A549 (cell line): ENCODE measurements around the gene SCN9A. TPM values are rescaled to one million over a fixed set of nuclear protein-coding genes. Genes with fewer than 3 reads are reported as not detected.

ENCODE experiments used
- ATAC-seq, 2 experiments: fragments of 200-7000 bp in 1 of 2; fragments of >200 bp in 1 of 2; cut with Nextera tagmentation in 1 of 2; cut with Tn5 transposase in 1 of 2; 3 replicates each; pipeline versions ENCODE4 v1.8.0 to v1.9.1; 2018 to 2020; ENCODE audit warnings: mild to moderate bottlenecking in 1 of 2, moderate library complexity in 1 of 2
- CTCF ChIA-PET: fragments of 300-600 bp; sonication (Branson Sonifier 250); formaldehyde crosslinking; extraction: SDS; loops from one replicate; lab custom pipeline; 2021; ENCODE audit warnings: antibody characterized with exemption, inconsistent platforms; lab: Yijun Ruan, JAX
- POLR2A ChIA-PET: fragments of 350-600 bp; formaldehyde crosslinking; extraction: SDS; loops from one replicate; lab custom pipeline; 2021; ENCODE audit warnings: antibody characterized with exemption, inconsistent platforms; lab: Yijun Ruan, JAX
- DNase-seq, 2 experiments: peaks; one replicate each; pipeline versions ENCODE4 v3.0.0 to v3.0.0-alpha.2; 2011 to 2016; ENCODE audit warnings: low read depth in 1 of 2, low spot score in 1 of 2
- FAIRE-seq: peaks from 2 replicates; lab custom pipeline; 2011; peaks lifted over from hg19 to GRCh38; lab: Jason Lieb, UNC
- H3K27ac ChIP-seq, 2 experiments: fragments of >200 bp; sonication (Bioruptor Twin); formaldehyde crosslinking; 3 replicates each; pipeline ENCODE4 v1.5.1; 2016 to 2017
- H3K4me1 ChIP-seq: fragments of >200 bp; sonication (Bioruptor Twin); formaldehyde crosslinking; 3 replicates; pipeline ENCODE4 v1.6.1; 2016
- H3K4me2 ChIP-seq: fragments of >200 bp; sonication (Bioruptor Twin); formaldehyde crosslinking; 3 replicates; pipeline ENCODE4 v1.6.1; 2016
- H3K4me3 ChIP-seq: fragments of >200 bp; sonication (Bioruptor Twin); formaldehyde crosslinking; 3 replicates; pipeline ENCODE4 v1.5.1; 2016
- H3K9me3 ChIP-seq: fragments of >200 bp; sonication (Bioruptor Twin); formaldehyde crosslinking; 3 replicates; pipeline ENCODE4 v1.6.1; 2016
- BCL3 ChIP-seq: fragments of >200 bp; sonication (Bioruptor Twin); formaldehyde crosslinking; IDR thresholded peaks from 3 replicates; pipeline ENCODE4 v1.6.1; 2016
- BHLHE40 ChIP-seq: IDR thresholded peaks from 2 replicates; pipeline ENCODE4 v1.6.1; 2012; ENCODE audit warnings: low read depth, low read length, inconsistent platforms
- CTCF ChIP-seq: fragments of >200 bp; sonication (Bioruptor Twin); formaldehyde crosslinking; IDR thresholded peaks from 3 replicates; pipeline ENCODE4 v1.5.1; 2016
- EHMT2 ChIP-seq: fragments of 200-600 bp; sonication (generic); IDR thresholded peaks from 2 replicates; pipeline ENCODE4 v1.6.1; 2016; ENCODE audit warnings: antibody characterized with exemption, low read depth, mild to moderate bottlenecking, moderate library complexity
- ELK1 ChIP-seq: fragments of 150-350 bp; IDR thresholded peaks from 2 replicates; pipeline ENCODE4 v1.6.1; 2014; ENCODE audit warnings: low read depth, mild to moderate bottlenecking, low read length
- ESRRA ChIP-seq: fragments of 150-350 bp; IDR thresholded peaks from 2 replicates; pipeline ENCODE4 v1.6.1; 2014; ENCODE audit warnings: mild to moderate bottlenecking, low read length, borderline replicate concordance
- FOSB ChIP-seq: fragments of 250-450 bp; sonication (Bioruptor Pico); IDR thresholded peaks from 2 replicates; pipeline ENCODE4 v1.5.0; 2020; ENCODE audit warnings: mild to moderate bottlenecking, moderate library complexity
- FOSL2 ChIP-seq, 2 experiments: fragments of 450-650 bp in 1 of 2; fragments of >200 bp in 1 of 2; sonication (Bioruptor Twin) in 1 of 2; formaldehyde crosslinking; IDR thresholded peaks; 2 replicates each; pipeline versions ENCODE4 v1.5.0 to v1.6.1; 2016 to 2020; ENCODE audit warnings: mild to moderate bottlenecking in 1 of 2, moderate library complexity in 1 of 2
- HEYL ChIP-seq: fragments of 250-450 bp; sonication (Bioruptor Pico); IDR thresholded peaks from 2 replicates; pipeline ENCODE4 v1.8.0; 2021; ENCODE audit warnings: mild to moderate bottlenecking, moderate library complexity
- JUN ChIP-seq, 2 experiments: fragments of >200 bp; sonication (Bioruptor Twin); formaldehyde crosslinking; IDR thresholded peaks; 2 replicates in 1 of 2; 3 replicates in 1 of 2; pipeline ENCODE4 v1.6.1; 2016 to 2017
- KDM1A ChIP-seq: fragments of 200-600 bp; sonication (generic); IDR thresholded peaks from 2 replicates; pipeline ENCODE4 v1.6.1; 2016; ENCODE audit warnings: low read depth, mild to moderate bottlenecking
- MAFK ChIP-seq: fragments of 450-650 bp; IDR thresholded peaks from 2 replicates; pipeline ENCODE4 v1.6.1; 2014; ENCODE audit not compliant: partially characterized antibody
- MAZ ChIP-seq: fragments of 150-350 bp; IDR thresholded peaks from 2 replicates; pipeline ENCODE4 v1.6.1; 2014; ENCODE audit warnings: antibody characterized with exemption, low read depth, low read length, borderline replicate concordance
- MYC ChIP-seq: IDR thresholded peaks from 2 replicates; pipeline ENCODE4 v1.6.1; 2012; ENCODE audit warnings: mild to moderate bottlenecking, inconsistent platforms, low read length, improper control_type of control experiment, borderline replicate concordance
- PHF8 ChIP-seq: fragments of 200-600 bp; sonication (generic); IDR thresholded peaks from 2 replicates; pipeline ENCODE4 v1.6.1; 2016; ENCODE audit warnings: low read depth, mild to moderate bottlenecking, antibody characterized with exemption, moderate library complexity, borderline replicate concordance
- POLR2AphosphoS2 ChIP-seq: conservative IDR thresholded peaks from 2 replicates; pipeline ENCODE4 v1.6.1; 2012; ENCODE audit warnings: low read length, improper control_type of control experiment, inconsistent platforms
- RAD21 ChIP-seq, 2 experiments: fragments of >200 bp in 1 of 2; sonication (Bioruptor Twin) in 1 of 2; formaldehyde crosslinking in 1 of 2; IDR thresholded peaks in 1 of 2; conservative IDR thresholded peaks in 1 of 2; 2 replicates in 1 of 2; 3 replicates in 1 of 2; pipeline ENCODE4 v1.6.1; 2012 to 2018; ENCODE audit warnings: inconsistent platforms in 1 of 2
- RFX5 ChIP-seq: fragments of 450-650 bp; IDR thresholded peaks from 2 replicates; pipeline ENCODE4 v1.7.1; 2014; ENCODE audit warnings: antibody characterized with exemption, mild to moderate bottlenecking, moderate library complexity
- TFCP2L1 ChIP-seq: fragments of 250-450 bp; sonication (Bioruptor Pico); IDR thresholded peaks from 2 replicates; pipeline ENCODE4 v1.5.0; 2021; ENCODE audit warnings: mild to moderate bottlenecking
- whole genome bisulfite sequencing: methylation state at CpG from one replicate; pipeline ENCODE4 v1.1.6; 2017; ENCODE audit errors: missing lambda C conversion rate; 5-methylcytosine and 5-hydroxymethylcytosine counted together
- polyA plus RNA-seq, 4 experiments: library from polyadenylated mRNA; depleted of rRNA in 3 of 4; stranded (reverse); fragments of >200 nt; fragmentation: RNase III in 1 of 4; extraction: RNeasy Plus Mini Kit Qiagen cat#74134 plus additional on column Dnase treatment in 1 of 4; gene quantifications; 2 replicates in 3 of 4; 3 replicates in 1 of 4; pipeline ENCODE4 v1.2.3, GENCODE V29; 2011 to 2017

The SCN9A gene
- polyA plus RNA-seq, 2 of the 4 experiments (the other 2 are of a cell fraction) = 7.7 to 23.6 TPM

GRCh38 chr2:166418853-166419615 is 43.3 kb upstream of the SCN9A start:
- 13% methylated on average over 5 of the region's 5 CpGs for WGBS
- CTCF ChIA-PET = interaction anchor here (0.7 to 1.2 kb wide), 15 partner anchors 8 to 293 kb away, joined by 3 to 13 read pairs (median 3); no protein-coding TSS in a partner anchor

GRCh38 chr2:166417669-166418068 is 41.9 kb upstream of the SCN9A start:
- no peak overlapping the region for H3K4me2 ChIP-seq
- POLR2A ChIA-PET = no interaction called here
- TF ChIP-seq CTCF = no peak; the same call in 2 of the 3 replicates
- peak in 1 of 2 experiments; percentile 14; a peak in 1 of 5 replicates for TF ChIP-seq RAD21 (conservative IDR thresholded peaks at IDR 0.05 in 1 of 2, IDR thresholded peaks at IDR 0.05 in 1 of 2)
- no peak for TF ChIP-seq FOSL2 (IDR thresholded peaks at IDR 0.05)
- 0 out of 2 replicates have a peak, but pooled peaks have one; percentile 31 for TF ChIP-seq FOSL2 (CRISPR knock-in tag; IDR thresholded peaks at IDR 0.05)
- H3K9me3 ChIP-seq = no peaks in the 10 kb centered on the region
- ATAC-seq = 0 out of 6 replicates have a peak, but pooled peaks of 1 of the 2 experiments have one; percentile 46
- 64% methylated on average over 2 of the region's 2 CpGs for WGBS
- no peak overlapping the region for H3K27ac ChIP-seq
- peaks cover 4% of the 10 kb centered on the region; the same call in 2 of the 3 replicates for H3K4me1 ChIP-seq
- peak in 1 of 2 experiments; percentile 58 for DNase-seq
- CTCF ChIA-PET = interaction anchor here (0.7 to 1.1 kb wide), 2 partner anchors 57 to 111 kb away, joined by 3 to 8 read pairs; no protein-coding TSS in a partner anchor
- no peak overlapping the region for H3K4me3 ChIP-seq
- no peak for FAIRE-seq

More at GRCh38 chr2:166418853-166419615, 43.3 kb upstream of the SCN9A start:
- ATAC-seq (peak in 1 of 2 experiments; percentile 76; a peak in 3 of 6 replicates), FAIRE-seq (no peak), DNase-seq (no peak)
- TF ChIP-seq ELK1 (no peak), POLR2AphosphoS2 (no peak), ESRRA (no peak), HEYL (CRISPR knock-in tag) (no peak), PHF8 (no peak), MYC (no peak), JUN (IDR thresholded peaks at IDR 0.05) (no peak), BCL3 (no peak), FOSB (CRISPR knock-in tag) (no peak), MAZ (no peak), EHMT2 (no peak), MAFK (no peak), KDM1A (no peak), BHLHE40 (no peak), TFCP2L1 (no peak), RFX5 (no peak)
- H3K4me2 ChIP-seq = peak overlapping the region; percentile 44
- H3K9me3 ChIP-seq = no peaks in the 10 kb centered on the region
- no peak overlapping the region for H3K27ac ChIP-seq
- POLR2A ChIA-PET = interaction anchor here (1.5 kb wide), 1 partner anchor 43 kb away, joined by 6 read pairs; the partner anchor contains the start of gene SCN9A
- no peak overlapping the region for H3K4me3 ChIP-seq
- H3K4me1 ChIP-seq = 0 out of 3 replicates have a peak, but pooled peaks cover 4% of the 10 kb centered on the region
